DMS53 (cell line): ENCODE measurements around the gene GAPDH.
"Not testable (repeated sequence)": the region's sequence is repeated elsewhere in the genome, so short reads cannot be mapped to it uniquely, and the experiment has no call there.

Experiments
- DNase-seq: peaks from one replicate; lab custom pipeline; 2025; lab: John Stamatoyannopoulos, UW

Gene GAPDH

GRCh38 chr12:6546016-6546415 is 11.7 kb downstream of the GAPDH start:
- DNase-seq: no peak

- no peak for DNase-seq
Measured at GRCh38 chr12:6547566-6547965, 13.2 kb downstream of the GAPDH start.

GRCh38 chr12:6547987-6548386 is 13.7 kb downstream of the GAPDH start:
- DNase-seq: no peak

- DNase-seq: no peak
Measured at GRCh38 chr12:6548556-6548955, 14.2 kb downstream of the GAPDH start.

GRCh38 chr12:6548966-6549683 is 14.8 kb downstream of the GAPDH start:
- DNase-seq: no peak

GRCh38 chr12:6549684-6550151 is 15.4 kb downstream of the GAPDH start:
- DNase-seq: no peak

- DNase-seq: no peak
Measured at GRCh38 chr12:6550294-6551062, 16.2 kb downstream of the GAPDH start.

GRCh38 chr12:6551063-6551461 is 16.7 kb downstream of the GAPDH start:
- no peak for DNase-seq

GRCh38 chr12:6551496-6552139 is 17.3 kb downstream of the GAPDH start:
- no peak for DNase-seq

GRCh38 chr12:6552140-6552551 is 17.8 kb downstream of the GAPDH start:
- DNase-seq: no peak

GRCh38 chr12:6553051-6553868 is 18.9 kb downstream of the GAPDH start:
- DNase-seq: no peak

GRCh38 chr12:6554168-6555017 is 20.1 kb downstream of the GAPDH start:
- DNase-seq: peak; percentile 83

- no peak for DNase-seq
Measured at GRCh38 chr12:6555018-6555691, 20.8 kb downstream of the GAPDH start.

GRCh38 chr12:6556496-6556817 is 22.1 kb downstream of the GAPDH start:
- not testable (repeated sequence) for DNase-seq

GRCh38 chr12:6556857-6557256 is 22.5 kb downstream of the GAPDH start:
- no peak for DNase-seq

- DNase-seq: peak; percentile 82
Measured at GRCh38 chr12:6558014-6558760, 23.9 kb downstream of the GAPDH start.

- no peak for DNase-seq
Measured at GRCh38 chr12:6559500-6559899, 25.2 kb downstream of the GAPDH start.

- no peak for DNase-seq
Measured at GRCh38 chr12:6560501-6561205, 26.3 kb downstream of the GAPDH start.

- no peak for DNase-seq
Measured at GRCh38 chr12:6562881-6563280, 28.6 kb downstream of the GAPDH start.
